GM19240 (cell line): ENCODE data around the gene PTPN22.
"Not testable (repeated sequence)": the region's sequence is repeated elsewhere in the genome, so short reads cannot be mapped to it uniquely, and the experiment has no call there.

ENCODE experiments used
- DNase-seq: peaks from one replicate; pipeline ENCODE4 v3.0.0; 2011; ENCODE audit warnings: low spot score; ENCODE audit not compliant: insufficient read length

The PTPN22 gene

GRCh38 chr1:113852694-113853093 lies 18.8 kb downstream of the PTPN22 start:
- DNase-seq = not testable (repeated sequence)

- DNase-seq = no peak
Measured at GRCh38 chr1:113850127-113850796, 21.2 kb downstream of the PTPN22 start.

GRCh38 chr1:113849072-113849471 lies 22.4 kb downstream of the PTPN22 start:
- no peak for DNase-seq

- DNase-seq = no peak
Measured at GRCh38 chr1:113846391-113847035, 25.0 kb downstream of the PTPN22 start.

GRCh38 chr1:113836534-113836933 lies 35.0 kb downstream of the PTPN22 start:
- no peak for DNase-seq

- no peak for DNase-seq
Measured at GRCh38 chr1:113835686-113836290, 35.7 kb downstream of the PTPN22 start.

GRCh38 chr1:113834716-113835115 lies 36.8 kb downstream of the PTPN22 start:
- no peak for DNase-seq

GRCh38 chr1:113830039-113830438 lies 41.5 kb downstream of the PTPN22 start:
- DNase-seq = no peak

- DNase-seq = no peak
Measured at GRCh38 chr1:113821916-113822315, 49.6 kb downstream of the PTPN22 start.

- DNase-seq = no peak
Measured at GRCh38 chr1:113818578-113818977, 52.9 kb downstream of the PTPN22 start.

- no peak for DNase-seq
Measured at GRCh38 chr1:113813218-113813617, 58.3 kb downstream of the PTPN22 start.

- no peak for DNase-seq
Measured at GRCh38 chr1:113812661-113813135, 58.8 kb downstream of the PTPN22 start.

- peak; percentile 68 for DNase-seq
Measured at GRCh38 chr1:113811888-113812660, 59.4 kb downstream of the PTPN22 start, which contains the start of gene RSBN1. TSS of gene RSBN1 (minus strand) at chr1:113812476. CDS start at chr1:113812412, 64 bp downstream.

- DNase-seq = no peak
Measured at GRCh38 chr1:113811156-113811887, 60.2 kb downstream of the PTPN22 start.

GRCh38 chr1:113809670-113810602 lies 61.6 kb downstream of the PTPN22 start:
- no peak for DNase-seq

- no peak for DNase-seq
Measured at GRCh38 chr1:113808450-113809195, 62.9 kb downstream of the PTPN22 start.

GRCh38 chr1:113805639-113806038 lies 65.9 kb downstream of the PTPN22 start:
- no peak for DNase-seq

- DNase-seq = no peak
Measured at GRCh38 chr1:113805256-113805531, 66.3 kb downstream of the PTPN22 start.
